Left ventricle myocardium inferior (tissue), 1 donor: ENCODE data around the gene ZNF385B. TPM values are rescaled to one million over a fixed set of nuclear protein-coding genes. Genes with fewer than 3 reads are reported as not detected.

Source experiments
- DNase-seq: peaks from one replicate; pipeline ENCODE4 v3.0.0-alpha.2; 2020
- H3K27ac ChIP-seq: fragments of 200-600 bp; replicated peaks from 2 replicates; pipeline ENCODE4 v1.8.0; 2021
- H3K27me3 ChIP-seq: fragments of 200-600 bp; 2 replicates; pipeline ENCODE4 v1.8.0; 2021; ENCODE audit warnings: low read depth
- H3K36me3 ChIP-seq: fragments of 200-600 bp; 2 replicates; pipeline ENCODE4 v1.8.0; 2021
- H3K4me1 ChIP-seq: fragments of 200-600 bp; 2 replicates; pipeline ENCODE4 v1.8.0; 2021
- H3K4me3 ChIP-seq: fragments of 200-600 bp; 2 replicates; pipeline ENCODE4 v1.8.0; 2021; ENCODE audit warnings: mild to moderate bottlenecking, moderate library complexity
- H3K9me3 ChIP-seq: fragments of 200-600 bp; replicated peaks from 2 replicates; pipeline ENCODE4 v1.8.0; 2021
- intact Hi-C: fragments of 100-400 bp; cut with micrococcal nuclease; formaldehyde crosslinking; loops from one replicate; pipeline ENCODE4 v1.11.0; 2022
- microRNA-seq: library from miRNA; unstranded; fragments of <30 nt; microRNA quantifications from one replicate; pipeline ENCODE4 v1.2.0, GENCODE V29; 2020
- total RNA-seq: library from RNA; stranded (reverse); fragmentation: NEBNext Ultra II Directional; extraction: Animal tissue kit (Norgen Biotek cat#: 25700); gene quantifications from one replicate; pipeline ENCODE4 v1.2.1, GENCODE V29; 2021
- TF ChIP-seq, protein P1 (sequence below): fragments of 200-600 bp; IDR thresholded peaks from 2 replicates; pipeline ENCODE4 v1.8.0; 2021; ENCODE audit warnings: antibody characterized with exemption, mild to moderate bottlenecking, borderline replicate concordance
- donor health status: DM: no; HTN: yes; CAD: no; lungs with severe emphysema.

ZNF385B gene
- total RNA-seq, 1 donor from 2014 or later, result 0.14 TPM

DNA sequence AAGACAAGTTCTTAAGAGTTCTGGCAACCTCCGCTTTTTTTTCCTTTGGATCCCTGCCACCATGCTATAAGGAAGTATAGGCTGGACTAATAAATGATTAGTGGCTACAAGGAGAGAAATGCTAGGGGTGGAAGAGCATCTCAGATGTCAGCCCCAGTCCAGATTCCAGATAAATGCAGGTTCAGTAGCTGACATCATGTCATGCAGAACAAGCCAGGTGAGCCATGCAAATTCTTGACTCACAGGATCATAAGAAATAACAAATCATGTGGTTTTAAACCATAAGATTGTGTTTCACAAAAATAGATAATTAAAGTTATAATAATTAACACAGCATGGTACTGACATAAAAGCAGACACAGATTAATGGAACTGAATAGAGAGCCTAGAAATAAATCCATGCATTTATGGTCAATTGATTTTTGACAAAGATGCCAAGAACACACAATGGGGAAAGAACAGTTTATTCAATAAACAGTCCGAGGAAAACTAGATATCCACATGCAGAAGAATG, 443.9 kb downstream of the ZNF385B start:
- H3K27ac ChIP-seq, result no peak overlapping the region
- no peak for DNase-seq
- H3K9me3 ChIP-seq, result no peaks in the 10 kb centered on the region
- no peak overlapping the region for H3K4me3 ChIP-seq
- no peaks in the 10 kb centered on the region for H3K36me3 ChIP-seq
- TF ChIP-seq, protein P1, sequence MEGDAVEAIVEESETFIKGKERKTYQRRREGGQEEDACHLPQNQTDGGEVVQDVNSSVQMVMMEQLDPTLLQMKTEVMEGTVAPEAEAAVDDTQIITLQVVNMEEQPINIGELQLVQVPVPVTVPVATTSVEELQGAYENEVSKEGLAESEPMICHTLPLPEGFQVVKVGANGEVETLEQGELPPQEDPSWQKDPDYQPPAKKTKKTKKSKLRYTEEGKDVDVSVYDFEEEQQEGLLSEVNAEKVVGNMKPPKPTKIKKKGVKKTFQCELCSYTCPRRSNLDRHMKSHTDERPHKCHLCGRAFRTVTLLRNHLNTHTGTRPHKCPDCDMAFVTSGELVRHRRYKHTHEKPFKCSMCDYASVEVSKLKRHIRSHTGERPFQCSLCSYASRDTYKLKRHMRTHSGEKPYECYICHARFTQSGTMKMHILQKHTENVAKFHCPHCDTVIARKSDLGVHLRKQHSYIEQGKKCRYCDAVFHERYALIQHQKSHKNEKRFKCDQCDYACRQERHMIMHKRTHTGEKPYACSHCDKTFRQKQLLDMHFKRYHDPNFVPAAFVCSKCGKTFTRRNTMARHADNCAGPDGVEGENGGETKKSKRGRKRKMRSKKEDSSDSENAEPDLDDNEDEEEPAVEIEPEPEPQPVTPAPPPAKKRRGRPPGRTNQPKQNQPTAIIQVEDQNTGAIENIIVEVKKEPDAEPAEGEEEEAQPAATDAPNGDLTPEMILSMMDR, result no peak
- H3K27me3 ChIP-seq, result peaks cover 2% of the 10 kb centered on the region
- H3K4me1 ChIP-seq, result no peaks in the 10 kb centered on the region
- intact Hi-C loops, result no loop called here

GRCh38 chr2:179412112-179412511, 449.3 kb downstream of the ZNF385B start:
- Histone ChIP-seq H3K36me3 (no peaks in the 10 kb centered on the region), H3K27me3 (peaks cover 25% of the 10 kb centered on the region), H3K4me3 (no peak overlapping the region), H3K9me3 (no peaks in the 10 kb centered on the region), H3K4me1 (no peaks in the 10 kb centered on the region), H3K27ac (no peak overlapping the region)
- intact Hi-C loops, result no loop called here
- DNase-seq, result no peak
- TF ChIP-seq, protein P1, result no peak

- Histone ChIP-seq H3K36me3 (no peaks in the 10 kb centered on the region), H3K27ac (no peak overlapping the region), H3K9me3 (no peaks in the 10 kb centered on the region), H3K4me3 (no peak overlapping the region), H3K4me1 (no peaks in the 10 kb centered on the region), H3K27me3 (peaks cover 29% of the 10 kb centered on the region)
- TF ChIP-seq, protein P1, result peak; percentile 76
- intact Hi-C loops, result no loop called here
- no peak for DNase-seq
Observed at GRCh38 chr2:179410552-179411356, 450.7 kb downstream of the ZNF385B start.

GRCh38 chr2:179403624-179404023, 457.8 kb downstream of the ZNF385B start:
- Histone ChIP-seq H3K27ac (no peak overlapping the region), H3K4me1 (no peaks in the 10 kb centered on the region), H3K36me3 (no peaks in the 10 kb centered on the region), H3K9me3 (no peaks in the 10 kb centered on the region), H3K4me3 (no peak overlapping the region), H3K27me3 (peaks cover 23% of the 10 kb centered on the region)
- TF ChIP-seq, protein P1, result no peak
- no peak for DNase-seq
- intact Hi-C loops, result no loop called here

- H3K36me3 ChIP-seq, result no peaks in the 10 kb centered on the region
- no peak for DNase-seq
- no peak overlapping the region for H3K27ac ChIP-seq
- TF ChIP-seq, protein P1, result no peak
- H3K27me3 ChIP-seq, result no peaks in the 10 kb centered on the region
- no peaks in the 10 kb centered on the region for H3K9me3 ChIP-seq
- H3K4me3 ChIP-seq, result no peak overlapping the region
- no peaks in the 10 kb centered on the region for H3K4me1 ChIP-seq
- intact Hi-C loops, result no loop called here
Observed at GRCh38 chr2:179393481-179393880, 467.9 kb downstream of the ZNF385B start.

Small RNAs within 50 kb of the gene (microRNA-seq; reads per million reads assigned to microRNA genes)
- not detected for gene MIR1258

Other genes with a start within 250 kb of the ZNF385B start
- 12.0 TPM for gene CWC22, start 145.7 kb upstream of the ZNF385B start, total RNA-seq